A549 treated with dexamethasone at 1 μM for 4 hours (cell line): ENCODE data around the gene FHOD1. TPM values are rescaled to one million over a fixed set of nuclear protein-coding genes. Genes with fewer than 3 reads are reported as not detected.

Source experiments
- total RNA-seq: library from RNA; stranded (reverse); fragments of 200-300 nt; extraction: Qiagen RNA extraction; gene quantifications from 5 replicates; pipeline ENCODE4 v1.2.3, GENCODE V29; 2022

Gene FHOD1
- 31.3 to 53.0 TPM (median 49.4 TPM) in 5 replicates for total RNA-seq

GRCh38 chr16:67247192-67248072 is at the start of gene FHOD1:
FHOD1 (minus strand) TSS chr16:67247481; CDS start chr16:67247410, 71 bp downstream.

DNA sequence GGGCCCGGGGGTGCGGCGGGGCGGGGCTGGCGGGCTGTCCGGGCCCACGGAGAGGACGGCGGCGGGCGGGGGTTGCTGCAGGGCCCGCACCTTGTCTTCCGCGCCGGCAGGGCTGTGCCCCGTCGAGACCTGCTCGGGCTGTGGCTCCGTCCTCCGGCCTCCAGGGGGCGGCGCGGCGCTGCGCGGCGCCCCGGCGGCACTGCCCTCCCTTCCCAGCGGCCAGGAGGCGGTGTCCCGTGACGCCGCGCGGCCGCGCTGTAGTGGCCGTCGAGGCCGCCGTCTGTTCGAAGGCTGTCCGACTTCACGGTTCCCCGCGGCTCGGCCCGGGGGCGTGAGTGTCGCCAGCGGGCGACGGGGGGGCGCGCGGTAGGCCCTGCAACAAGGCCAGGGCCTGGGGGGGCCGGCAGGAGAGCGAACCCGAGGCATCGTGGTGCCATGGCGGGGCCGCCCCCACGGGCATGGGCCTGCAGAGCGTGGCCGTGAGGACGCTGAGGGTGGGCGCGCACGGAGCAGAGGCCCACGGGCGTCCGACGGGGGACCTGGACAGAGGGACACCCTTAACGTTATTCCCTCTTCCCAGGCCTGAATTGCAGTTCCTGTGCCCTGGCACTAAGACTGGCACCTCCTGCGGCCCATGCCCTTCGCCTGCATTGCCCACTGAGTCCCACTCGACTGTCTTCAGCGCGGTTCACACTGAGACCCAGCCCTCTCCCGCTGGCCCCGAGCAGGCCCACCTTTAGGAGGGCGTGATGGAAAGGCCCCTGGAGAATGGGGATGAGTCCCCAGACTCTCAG is 32.2 kb upstream of the FHOD1 start, which contains the start of gene PLEKHG4:
TSS of gene PLEKHG4 (plus strand) at position 237 of the 794 bp plus-strand sequence. CDS start at position 750, 513 bp downstream.

GRCh38 chr16:67248401-67249177 is 1.3 kb upstream of the FHOD1 start, which contains the start of gene SLC9A5:
SLC9A5 (plus strand) TSS chr16:67248979; CDS start chr16:67249015, 36 bp downstream.

GRCh38 chr16:67226804-67227566 is 20.3 kb downstream of the FHOD1 start, which contains the start of gene TMEM208:
TMEM208 (plus strand) TSS chr16:67227130; CDS start chr16:67227219, 89 bp downstream.

DNA sequence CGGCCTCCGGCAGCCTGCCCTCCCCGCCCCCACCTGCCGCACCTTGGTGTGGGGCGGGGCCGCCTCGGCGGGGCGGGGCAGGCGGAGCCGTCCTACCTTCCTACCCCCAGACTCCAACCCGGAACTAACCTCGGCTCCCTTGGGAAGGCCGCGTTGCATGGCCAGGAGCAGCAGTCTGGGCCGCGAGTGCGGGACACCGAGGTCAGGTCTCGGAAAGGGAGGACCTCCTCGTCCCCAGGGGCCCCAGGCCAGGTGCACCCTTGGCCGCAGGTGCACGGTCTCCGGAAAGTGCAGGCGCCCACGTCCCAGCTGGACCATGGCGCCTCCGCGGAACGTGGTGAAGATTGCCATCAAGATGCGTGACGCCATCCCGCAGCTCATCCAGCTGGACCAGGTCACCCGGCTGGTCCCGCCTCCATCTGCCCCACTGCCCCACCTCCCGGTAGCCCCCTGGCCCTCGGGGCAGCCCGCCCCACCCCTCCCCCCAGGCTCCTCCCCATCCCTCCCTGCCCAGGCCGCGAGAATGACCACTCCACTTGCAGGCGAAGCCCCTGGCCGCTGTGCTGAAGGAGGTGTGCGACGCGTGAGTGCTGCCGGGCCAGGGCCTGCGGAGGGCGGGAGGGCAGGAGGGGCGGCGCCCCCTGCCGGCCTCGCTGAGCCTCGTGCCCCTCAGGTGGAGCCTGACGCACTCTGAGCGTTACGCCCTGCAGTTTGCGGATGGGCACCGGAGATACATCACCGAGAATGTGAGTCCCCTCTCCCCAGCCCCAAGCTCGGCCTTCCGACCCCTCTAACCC is 48.1 kb downstream of the FHOD1 start, which contains the start of gene ELMO3:
TSS of gene ELMO3 (plus strand) at position 121 of the 797 bp plus-strand sequence. CDS start at position 317, 196 bp downstream.

GRCh38 chr16:67191995-67192681 is 55.1 kb downstream of the FHOD1 start, which contains the start of gene E2F4:
E2F4 (plus strand) TSS chr16:67192155; CDS start chr16:67192228, 73 bp downstream.

GRCh38 chr16:67190041-67190440 is 57.2 kb downstream of the FHOD1 start, which contains the start of gene EXOC3L1:
EXOC3L1 (minus strand) TSS chr16:67190136; CDS start chr16:67189676, 460 bp downstream.

DNA sequence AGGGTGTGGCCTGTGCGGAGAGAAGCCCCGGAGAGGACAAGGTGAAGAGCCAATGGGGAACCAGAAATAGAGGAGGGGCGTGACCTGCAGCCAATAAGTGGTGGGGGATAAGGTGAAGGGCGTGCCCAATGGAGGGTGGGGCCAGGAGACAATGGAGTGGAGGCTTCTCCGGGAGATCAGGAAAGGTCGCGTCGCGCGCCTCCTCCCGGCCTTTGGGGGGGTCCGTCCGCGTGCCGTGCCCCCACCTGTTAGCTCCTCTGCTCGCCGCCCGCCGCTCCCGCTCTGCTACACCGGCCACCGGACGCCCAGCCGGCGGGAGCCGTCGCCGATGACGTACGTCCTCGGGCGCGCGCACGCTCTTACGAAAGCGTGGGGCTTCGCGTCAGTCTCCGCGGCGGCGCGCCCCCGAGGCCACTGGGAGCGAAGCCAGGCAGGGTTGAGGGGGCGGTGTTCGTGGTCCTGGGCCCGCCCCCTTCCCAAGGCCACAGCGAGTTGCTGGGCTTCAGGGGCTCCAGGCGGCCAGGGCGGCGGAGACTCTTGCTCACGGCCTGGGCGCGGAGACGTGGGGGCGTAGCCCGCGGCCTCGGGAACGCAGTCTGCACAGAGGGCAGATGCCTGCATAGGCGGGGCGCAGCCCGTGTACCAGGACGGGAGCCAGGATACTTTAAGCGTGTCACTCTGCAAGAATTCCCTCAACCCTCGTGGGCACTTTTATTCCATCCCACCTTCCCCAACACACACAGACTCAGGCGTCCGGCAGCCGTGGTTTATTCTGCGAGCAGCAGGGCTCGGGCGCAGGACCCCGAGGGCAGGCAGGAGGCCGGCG is 63.4 kb downstream of the FHOD1 start, which contains the start of gene MATCAP1:
TSS of gene MATCAP1 (minus strand) at position 337 of the 826 bp plus-strand sequence. CDS start 3,353 bp downstream, outside the sequence.

Other genes with a start within 250 kb of the FHOD1 start
- 54.0 to 76.9 TPM (median 70.6 TPM) in 5 replicates for gene CBFB, start 218.3 kb downstream of the FHOD1 start, total RNA-seq
- gene PHAF1, start 137.5 kb downstream of the FHOD1 start, total RNA-seq: 24.4 to 28.0 TPM (median 26.4 TPM) in 5 replicates
- 7.6 to 11.4 TPM (median 9.6 TPM) in 5 replicates for gene B3GNT9, start 96.5 kb downstream of the FHOD1 start, total RNA-seq
- 16.3 to 19.9 TPM (median 17.7 TPM) in 5 replicates for gene TRADD, start 87.6 kb downstream of the FHOD1 start, total RNA-seq
- 4.8 to 9.2 TPM (median 6.8 TPM) in 5 replicates for gene FBXL8, start 87.5 kb downstream of the FHOD1 start, total RNA-seq
- gene HSF4, start 82.7 kb downstream of the FHOD1 start, total RNA-seq: 9.6 to 17.0 TPM (median 14.8 TPM) in 5 replicates
- 95.9 to 112 TPM (median 105 TPM) in 5 replicates for gene NOL3, start 76.9 kb downstream of the FHOD1 start, total RNA-seq
- gene MATCAP1, start 63.5 kb downstream of the FHOD1 start, total RNA-seq: 4.4 to 8.0 TPM (median 6.2 TPM) in 5 replicates
- 0.05 to 0.21 TPM (median 0.06 TPM) in 5 replicates for gene EXOC3L1, start 57.3 kb downstream of the FHOD1 start, total RNA-seq
- 77.3 to 103 TPM (median 101 TPM) in 5 replicates for gene E2F4, start 55.3 kb downstream of the FHOD1 start, total RNA-seq
- gene ELMO3, start 48.4 kb downstream of the FHOD1 start, total RNA-seq: 0.59 to 1.7 TPM (median 0.98 TPM) in 5 replicates
- gene TMEM208, start 20.4 kb downstream of the FHOD1 start, total RNA-seq: 77.9 to 91.6 TPM (median 80.0 TPM) in 5 replicates
- gene SLC9A5, start 1.5 kb upstream of the FHOD1 start, total RNA-seq: 0.87 to 1.7 TPM (median 1.4 TPM) in 5 replicates
- gene PLEKHG4, start 32.1 kb upstream of the FHOD1 start, total RNA-seq: 10.1 to 14.2 TPM (median 12.5 TPM) in 5 replicates
- gene KCTD19, start 79.3 kb upstream of the FHOD1 start, total RNA-seq: 0.11 to 0.47 TPM (median 0.34 TPM) in 5 replicates
- 0.11 to 0.14 TPM in 2 of 5 replicates, not detected in the others for gene LRRC36, start 79.3 kb upstream of the FHOD1 start, total RNA-seq
- gene TPPP3, start 146.0 kb upstream of the FHOD1 start, total RNA-seq: 9.2 to 13.3 TPM (median 12.4 TPM) in 5 replicates
- gene ZDHHC1, start 169.0 kb upstream of the FHOD1 start, total RNA-seq: 4.6 to 7.4 TPM (median 5.5 TPM) in 5 replicates
- gene HSD11B2, start 183.6 kb upstream of the FHOD1 start, total RNA-seq: 1.6 to 3.3 TPM (median 2.4 TPM) in 5 replicates
- 103 to 118 TPM (median 107 TPM) in 5 replicates for gene ATP6V0D1, start 233.7 kb upstream of the FHOD1 start, total RNA-seq
- gene AGRP, start 236.1 kb upstream of the FHOD1 start, total RNA-seq: 0.13 TPM in 1 of 5 replicates, not detected in the others